GM06990 (cell line): ENCODE measurements around the gene INPP5F.

Source experiments
- DNase-seq: peaks from one replicate; pipeline ENCODE4 v3.0.0-alpha.2; 2011; ENCODE audit not compliant: insufficient read length; ENCODE audit errors: extremely low read depth
- H3K27me3 ChIP-seq: replicated peaks from 2 replicates; pipeline ENCODE4 v1.6.0; 2011; ENCODE audit warnings: low read length; ENCODE audit not compliant: control insufficient read depth, insufficient read depth
- H3K36me3 ChIP-seq: 2 replicates; pipeline ENCODE4 v1.5.1; 2011; ENCODE audit warnings: low read length; ENCODE audit not compliant: control insufficient read depth, insufficient read depth
- H3K4me3 ChIP-seq: replicated peaks from 2 replicates; pipeline ENCODE4 v1.5.1; 2011; ENCODE audit warnings: low read depth, mild to moderate bottlenecking, control low read depth, low read length
- TF ChIP-seq, protein P1 (sequence below): IDR thresholded peaks from 2 replicates; pipeline ENCODE4 v1.5.1; 2011; ENCODE audit warnings: low read length, control low read depth, mild to moderate bottlenecking, inconsistent platforms; ENCODE audit not compliant: insufficient read depth, poor library complexity, severe bottlenecking

INPP5F gene

GRCh38 chr10:119778776-119779445 is 53.1 kb downstream of the INPP5F start:
- TF ChIP-seq, protein P1, sequence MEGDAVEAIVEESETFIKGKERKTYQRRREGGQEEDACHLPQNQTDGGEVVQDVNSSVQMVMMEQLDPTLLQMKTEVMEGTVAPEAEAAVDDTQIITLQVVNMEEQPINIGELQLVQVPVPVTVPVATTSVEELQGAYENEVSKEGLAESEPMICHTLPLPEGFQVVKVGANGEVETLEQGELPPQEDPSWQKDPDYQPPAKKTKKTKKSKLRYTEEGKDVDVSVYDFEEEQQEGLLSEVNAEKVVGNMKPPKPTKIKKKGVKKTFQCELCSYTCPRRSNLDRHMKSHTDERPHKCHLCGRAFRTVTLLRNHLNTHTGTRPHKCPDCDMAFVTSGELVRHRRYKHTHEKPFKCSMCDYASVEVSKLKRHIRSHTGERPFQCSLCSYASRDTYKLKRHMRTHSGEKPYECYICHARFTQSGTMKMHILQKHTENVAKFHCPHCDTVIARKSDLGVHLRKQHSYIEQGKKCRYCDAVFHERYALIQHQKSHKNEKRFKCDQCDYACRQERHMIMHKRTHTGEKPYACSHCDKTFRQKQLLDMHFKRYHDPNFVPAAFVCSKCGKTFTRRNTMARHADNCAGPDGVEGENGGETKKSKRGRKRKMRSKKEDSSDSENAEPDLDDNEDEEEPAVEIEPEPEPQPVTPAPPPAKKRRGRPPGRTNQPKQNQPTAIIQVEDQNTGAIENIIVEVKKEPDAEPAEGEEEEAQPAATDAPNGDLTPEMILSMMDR = no peak
- Histone ChIP-seq H3K4me3 (no peak overlapping the region), H3K27me3 (no peaks in the 10 kb centered on the region), H3K36me3 (no peaks in the 10 kb centered on the region)
- no peak for DNase-seq

DNA sequence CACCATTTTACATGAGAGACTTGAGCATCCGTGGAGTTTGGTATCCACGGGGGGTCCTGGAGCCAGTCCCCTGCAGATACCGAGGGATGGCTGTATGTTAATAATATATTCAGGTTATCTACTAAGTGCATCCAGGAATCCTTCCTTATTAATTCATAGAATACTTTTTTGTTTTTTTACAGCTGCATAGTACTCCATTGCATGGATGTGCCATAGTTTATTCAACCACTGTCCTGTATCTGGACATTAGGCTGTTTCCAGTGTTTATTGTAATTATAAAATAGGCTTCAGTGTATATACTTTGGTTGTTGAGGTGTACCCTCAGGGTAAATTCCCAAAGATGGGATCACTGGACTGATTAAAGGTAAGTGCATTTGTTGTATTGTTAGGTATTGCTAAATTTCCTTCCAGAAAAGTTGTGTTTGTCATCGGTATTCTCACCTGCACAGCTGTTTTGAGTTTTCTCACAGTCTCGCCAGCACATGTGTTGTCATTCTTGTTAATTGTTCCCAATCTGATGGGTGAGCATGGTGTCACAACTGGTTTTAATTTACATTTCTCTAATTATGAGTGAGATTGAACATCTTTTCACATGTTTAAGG is 55.1 kb downstream of the INPP5F start:
- TF ChIP-seq, protein P1 = no peak
- no peak for DNase-seq
- Histone ChIP-seq H3K36me3 (no peaks in the 10 kb centered on the region), H3K4me3 (no peak overlapping the region), H3K27me3 (no peaks in the 10 kb centered on the region)

DNA sequence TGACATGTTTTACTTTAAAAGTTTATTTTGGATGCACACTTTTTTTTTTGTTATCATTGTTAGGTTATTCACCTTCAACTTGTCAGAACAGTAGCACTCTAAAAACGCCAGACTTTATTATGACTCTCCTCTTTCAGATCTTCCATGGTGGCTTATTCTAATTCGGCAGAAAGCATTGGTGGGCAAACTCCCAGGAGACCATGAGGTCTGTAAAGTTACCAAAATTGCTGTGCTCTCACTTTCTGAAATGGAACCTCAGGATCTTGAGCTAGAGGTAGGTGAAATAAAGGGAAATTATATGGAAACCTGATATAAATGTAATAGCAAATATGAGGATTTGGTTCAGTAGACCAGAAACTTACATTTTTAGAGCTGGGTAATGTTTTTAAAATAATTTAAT is 55.6 kb downstream of the INPP5F start:
- H3K27me3 ChIP-seq = no peaks in the 10 kb centered on the region
- H3K4me3 ChIP-seq = no peak overlapping the region
- H3K36me3 ChIP-seq = no peaks in the 10 kb centered on the region
- TF ChIP-seq, protein P1 = no peak
- no peak for DNase-seq

- H3K27me3 ChIP-seq = no peaks in the 10 kb centered on the region
- H3K36me3 ChIP-seq = no peaks in the 10 kb centered on the region
- DNase-seq = no peak
- H3K4me3 ChIP-seq = no peak overlapping the region
- TF ChIP-seq, protein P1 = no peak
These were observed 57.3 kb downstream of the INPP5F start for GRCh38 chr10:119782981-119783664.

GRCh38 chr10:119783665-119784027 is 57.8 kb downstream of the INPP5F start:
- no peak for DNase-seq
- no peak overlapping the region for H3K4me3 ChIP-seq
- TF ChIP-seq, protein P1 = no peak

More at GRCh38 chr10:119783665-119784027, 57.8 kb downstream of the INPP5F start:
- H3K27me3 ChIP-seq = no peaks in the 10 kb centered on the region
- H3K36me3 ChIP-seq = no peaks in the 10 kb centered on the region
